GM18519 (cell line): ENCODE results near the gene IKBKE.

Experiments
- ATAC-seq: cut with Tn5 transposase; IDR thresholded peaks from one replicate; pipeline ENCODE4 v1.9.1; 2021; ENCODE audit warnings: mild to moderate bottlenecking, moderate library complexity; ENCODE audit not compliant: unreplicated experiment, low FRiP score

The IKBKE gene

GRCh38 chr1:206469933-206470691, at the start of gene IKBKE:
TSS of gene IKBKE (plus strand) at chr1:206470476. CDS start at chr1:206473228, 2,752 bp downstream.
- ATAC-seq: peak; percentile 44

DNA sequence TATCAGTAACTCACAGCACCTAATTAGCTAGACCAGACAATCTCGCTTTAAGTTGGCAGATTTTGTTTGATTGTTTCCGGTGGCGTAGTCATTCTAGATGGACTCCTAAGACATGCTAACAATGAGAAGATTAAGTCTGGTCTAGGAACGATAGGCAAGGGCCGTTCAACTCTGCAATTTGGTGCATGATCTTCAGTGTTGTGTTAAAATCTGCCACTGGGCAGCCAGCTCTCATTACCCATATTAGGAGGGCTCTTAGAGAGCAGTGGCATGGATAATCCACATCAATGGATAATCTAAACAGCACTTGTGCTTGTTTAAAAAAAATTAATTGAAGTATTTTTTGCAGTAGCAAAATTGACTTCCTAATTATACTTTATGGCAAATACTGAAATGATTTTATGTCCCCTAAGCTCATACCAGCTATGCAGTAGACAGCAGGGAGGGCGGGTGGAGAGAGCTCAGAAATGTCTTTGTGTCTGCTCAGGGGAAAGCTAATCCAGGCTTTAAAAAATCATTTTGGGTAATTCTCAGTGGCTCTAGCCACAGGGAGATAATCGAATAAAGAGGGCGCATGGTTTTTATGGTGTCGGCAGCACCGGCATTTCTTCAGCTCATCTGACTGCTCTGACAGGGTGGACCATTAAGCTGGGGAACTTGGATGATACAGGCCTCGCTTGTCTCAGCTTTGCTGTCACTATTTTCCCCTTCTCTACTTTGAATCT, 48.5 kb upstream of the IKBKE start:
- ATAC-seq: no peak

DNA sequence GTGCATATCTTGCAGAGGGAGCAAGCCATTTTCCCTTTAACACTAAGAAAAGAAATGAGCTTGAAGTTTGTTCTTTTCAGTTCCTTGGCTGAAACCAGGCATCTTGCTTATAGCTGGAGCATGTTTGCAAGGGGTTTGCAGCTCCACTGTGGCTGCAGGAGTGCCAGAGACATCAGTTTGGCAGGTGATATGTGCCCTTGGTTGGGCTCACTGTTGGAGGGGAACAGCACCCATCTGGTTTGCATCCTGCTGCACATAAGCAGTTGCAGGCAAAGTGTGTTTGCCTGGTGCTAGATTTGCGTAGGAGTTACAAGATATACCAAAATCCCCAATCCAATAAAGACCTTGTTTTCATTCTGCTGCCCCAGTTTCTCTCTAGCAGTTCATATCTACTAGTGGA, 47.8 kb upstream of the IKBKE start:
- ATAC-seq: no peak

- no peak for ATAC-seq
Measured at GRCh38 chr1:206427291-206427690, 43.0 kb upstream of the IKBKE start.

- ATAC-seq: no peak
Measured at GRCh38 chr1:206429421-206429820, 40.9 kb upstream of the IKBKE start.

DNA sequence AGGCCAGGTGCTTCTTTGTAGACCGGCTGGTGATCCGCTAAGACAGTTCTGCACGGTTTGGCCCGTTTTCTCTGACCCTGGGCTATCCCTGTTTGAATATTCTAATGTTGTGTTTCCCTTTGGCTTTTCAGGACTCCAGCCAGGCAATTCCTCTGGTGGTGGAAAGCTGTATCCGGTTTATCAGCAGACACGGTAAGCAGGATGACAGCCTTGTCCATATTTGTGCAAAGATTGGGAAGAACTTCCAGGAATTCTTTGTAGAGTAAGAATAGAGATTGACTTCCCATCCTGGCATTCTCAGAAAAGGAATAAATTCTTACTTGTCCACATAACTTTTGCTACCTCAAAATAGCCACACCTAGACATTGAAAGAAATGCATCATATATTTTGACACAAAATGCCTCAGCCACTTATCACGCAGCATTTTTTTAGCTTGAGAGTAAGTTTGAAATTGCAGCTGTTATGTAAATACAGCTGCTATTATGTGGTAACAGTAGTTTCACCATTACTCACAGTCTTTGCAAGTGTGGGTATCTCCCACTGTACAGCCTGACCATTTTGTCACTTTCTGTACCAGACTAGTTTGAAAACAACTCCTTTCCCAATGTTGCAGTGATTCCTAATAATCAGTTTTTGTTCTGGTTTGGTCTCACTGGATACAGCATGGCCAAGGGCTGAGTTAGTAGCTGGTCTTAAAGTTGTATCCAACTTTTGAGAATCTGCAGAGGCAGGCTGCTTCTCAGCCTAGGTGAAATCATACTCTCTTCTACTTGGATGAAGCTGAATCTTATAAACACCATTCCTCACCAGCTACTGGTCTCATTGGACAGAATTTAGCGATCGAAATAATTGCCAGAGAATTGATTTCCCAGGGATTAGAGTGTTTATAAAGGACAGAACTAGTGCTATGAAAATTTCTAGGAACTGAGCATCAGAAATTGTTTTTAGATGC, 40.0 kb upstream of the IKBKE start:
- ATAC-seq: peak; percentile 95

GRCh38 chr1:206435445-206435844, 34.8 kb upstream of the IKBKE start:
- ATAC-seq: no peak

GRCh38 chr1:206438554-206438953, 31.7 kb upstream of the IKBKE start:
- no peak for ATAC-seq

DNA sequence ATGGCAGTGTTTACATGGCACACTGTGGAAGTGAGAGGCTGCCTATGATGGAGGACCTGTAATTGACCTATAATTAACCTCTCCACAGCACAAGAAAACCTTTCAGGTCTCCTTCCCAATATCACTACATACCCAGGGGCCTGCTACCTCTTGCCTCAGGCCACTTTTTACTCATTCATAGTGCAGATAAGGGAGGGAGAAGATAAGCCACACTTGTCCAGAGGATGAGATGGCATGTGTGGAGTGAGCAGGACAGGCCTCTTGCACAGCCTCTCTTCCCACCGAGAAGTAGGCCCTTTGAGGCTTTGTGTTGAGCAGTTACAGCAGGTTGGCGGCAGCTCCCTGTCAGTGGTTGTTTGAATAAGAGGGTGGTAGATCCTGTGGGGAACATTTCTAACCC, 31.1 kb upstream of the IKBKE start:
- no peak for ATAC-seq

DNA sequence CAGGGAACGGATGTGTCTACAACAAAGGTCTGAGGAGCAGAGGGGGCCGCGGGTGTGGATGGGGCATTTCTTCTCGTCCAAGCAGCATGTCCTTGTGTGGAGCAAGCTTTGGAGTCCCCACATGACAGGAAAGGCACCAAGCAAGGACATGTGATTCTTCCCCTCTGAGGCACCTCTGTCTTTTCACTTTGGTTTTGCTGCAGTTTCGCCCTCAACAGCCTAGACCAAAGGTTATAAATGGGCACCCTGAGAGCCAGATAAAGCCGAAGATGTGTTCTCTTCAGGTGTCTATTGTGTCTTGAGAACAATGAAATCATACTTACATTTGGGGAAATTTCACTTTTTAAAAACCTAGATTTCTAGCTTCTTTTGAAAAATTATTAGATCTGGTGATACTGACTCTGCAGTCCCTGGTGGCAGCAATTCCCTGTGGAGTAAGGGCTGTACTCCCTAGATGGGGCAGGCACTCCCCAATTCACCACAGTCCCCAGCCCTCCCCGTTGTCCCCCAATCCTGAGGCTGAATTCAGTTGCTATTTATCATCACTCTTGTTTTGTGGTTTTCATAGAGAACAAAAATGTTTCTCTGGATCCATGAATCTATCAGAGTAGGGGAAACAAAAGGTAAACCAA, 28.8 kb upstream of the IKBKE start:
- ATAC-seq: no peak

DNA sequence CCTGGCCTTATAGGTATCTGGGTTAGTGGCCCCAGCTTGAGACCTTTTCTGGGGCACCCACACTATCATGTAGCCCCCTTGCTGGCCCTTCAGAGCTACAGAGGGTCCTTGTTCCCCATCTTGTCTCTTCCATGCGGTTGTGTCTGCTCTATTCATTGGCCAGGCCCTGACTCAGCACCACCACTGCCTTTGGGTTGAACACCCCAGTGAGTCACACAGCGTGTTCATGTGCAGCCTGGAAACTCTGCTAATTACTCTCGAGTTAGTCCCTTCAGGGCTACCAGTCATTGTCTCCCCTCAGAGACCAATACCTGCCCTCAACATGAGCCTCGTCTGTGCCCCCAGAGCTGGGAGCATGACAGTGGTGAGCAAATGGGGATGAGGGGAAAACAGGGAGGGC, 28.2 kb upstream of the IKBKE start:
- ATAC-seq: no peak

- ATAC-seq: no peak
Measured at GRCh38 chr1:206445116-206445515, 25.2 kb upstream of the IKBKE start.

DNA sequence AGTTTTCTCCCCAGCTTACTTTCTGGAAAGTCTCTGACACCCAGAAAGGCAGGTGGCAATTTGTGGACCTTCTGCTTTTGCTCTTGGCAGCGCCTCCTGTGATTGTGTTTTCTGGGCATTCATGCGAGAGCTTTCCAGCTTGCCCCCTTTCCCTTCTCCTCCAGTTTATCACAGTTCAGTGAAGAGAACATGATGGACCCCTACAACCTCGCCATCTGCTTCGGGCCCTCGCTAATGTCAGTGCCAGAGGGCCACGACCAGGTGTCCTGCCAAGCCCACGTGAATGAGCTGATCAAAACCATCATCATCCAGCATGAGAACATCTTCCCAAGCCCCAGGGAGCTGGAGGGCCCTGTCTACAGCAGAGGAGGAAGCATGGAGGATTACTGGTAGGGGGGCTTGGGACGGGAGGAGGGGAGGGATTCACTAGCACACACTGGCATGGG, 24.3 kb upstream of the IKBKE start:
- no peak for ATAC-seq

- ATAC-seq: no peak
Measured at GRCh38 chr1:206446688-206447421, 23.4 kb upstream of the IKBKE start.

DNA sequence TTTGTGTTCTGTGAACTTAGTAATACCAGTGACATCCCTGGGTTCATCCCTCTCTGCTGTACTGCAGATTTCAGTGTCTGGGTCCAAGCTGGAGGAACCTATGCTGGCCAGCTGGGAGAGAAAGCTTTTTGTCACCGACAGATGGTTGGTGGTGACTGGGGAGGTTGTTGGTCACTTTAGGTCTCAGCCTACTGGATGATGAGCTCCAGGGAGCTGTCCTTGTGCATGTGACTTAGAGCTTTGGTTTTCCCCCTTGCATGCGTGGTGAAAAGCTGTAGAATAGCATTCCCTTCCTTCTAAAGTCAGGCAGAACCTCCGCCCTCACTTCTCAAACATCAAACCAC, 22.9 kb upstream of the IKBKE start:
- no peak for ATAC-seq

- no peak for ATAC-seq
Measured at GRCh38 chr1:206447792-206448191, 22.5 kb upstream of the IKBKE start.

DNA sequence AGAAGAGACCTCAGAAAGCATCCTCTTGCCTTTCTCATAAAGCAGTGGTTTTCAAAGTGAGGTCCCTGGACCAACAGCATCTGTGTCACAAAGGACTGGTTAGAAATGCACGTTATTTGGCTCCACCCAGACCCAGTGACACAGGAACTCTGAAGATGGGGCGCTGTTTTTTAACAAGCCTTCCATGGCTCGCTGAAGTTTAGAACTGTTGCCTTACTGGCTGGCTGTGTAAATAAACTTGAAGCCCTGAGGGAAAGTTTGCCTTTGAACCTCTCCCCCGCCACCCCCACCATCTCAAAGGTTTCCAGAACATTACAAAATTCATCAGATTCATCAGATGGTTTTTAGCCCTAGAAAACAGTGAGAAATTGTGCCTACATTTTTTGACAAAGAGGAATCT, 21.8 kb upstream of the IKBKE start:
- ATAC-seq: no peak

DNA sequence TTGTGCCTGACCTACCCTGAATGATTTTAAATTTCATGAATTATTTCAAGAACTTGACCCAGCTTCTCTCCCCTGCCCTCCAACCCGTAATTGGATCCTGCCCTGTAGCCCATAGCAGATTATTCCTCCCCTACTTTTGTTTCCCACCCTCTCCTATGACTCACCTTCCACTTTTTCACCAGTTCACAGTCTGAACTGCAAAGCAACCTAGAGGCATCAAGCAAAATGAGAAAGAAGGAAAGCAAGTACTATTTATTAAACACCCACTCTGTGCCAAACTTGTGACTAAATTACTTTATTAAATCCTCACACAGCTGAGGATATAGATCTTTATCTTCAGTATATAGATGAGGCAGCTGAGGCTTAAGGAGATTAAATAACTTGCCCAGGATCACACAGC, 20.7 kb upstream of the IKBKE start:
- no peak for ATAC-seq

GRCh38 chr1:206450281-206450680, 20.0 kb upstream of the IKBKE start:
- ATAC-seq: no peak

DNA sequence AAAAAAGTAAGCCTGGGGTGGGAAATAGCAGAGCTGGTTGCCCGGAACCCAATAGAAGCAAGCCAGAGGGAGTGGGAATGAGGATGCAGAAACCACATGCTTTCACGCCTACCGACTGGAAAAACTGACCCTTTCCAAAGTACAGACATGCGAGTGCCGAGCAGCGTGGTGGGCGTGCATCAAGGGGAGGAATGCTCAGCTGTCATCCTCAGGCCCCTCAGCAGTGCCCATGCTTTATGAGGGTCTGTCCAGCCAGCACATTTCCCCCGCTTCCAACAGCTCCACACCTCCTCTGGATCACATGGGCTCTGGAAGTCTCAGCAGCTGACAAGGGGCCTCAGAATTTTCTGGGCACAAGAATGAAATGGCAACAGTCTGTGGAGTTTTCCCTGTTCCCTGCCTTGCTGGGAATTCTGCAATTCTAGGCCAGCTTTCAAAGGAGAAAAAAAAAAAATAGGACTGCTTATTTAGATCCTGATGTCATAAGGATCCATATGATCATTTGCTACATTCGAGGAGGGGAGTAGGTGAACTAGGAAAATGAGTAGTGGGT, 19.1 kb upstream of the IKBKE start:
- no peak for ATAC-seq
